ENCODE measurements around the gene NOL4L.
A peak's percentile ranks its signal among the peaks of the same experiment; 100 is the strongest.

Gene NOL4L

GRCh38 chr20:32559753-32560380 lies 25.3 kb downstream of the NOL4L start:
- Mint-ChIP-seq H3K4me3 (no peak overlapping the region), H3K27ac (no peak overlapping the region), H3K4me1 (peaks cover 46% of the 10 kb centered on the region), H3K36me3 (ENCODE audit: low read depth) (peaks cover 16% of the 10 kb centered on the region), H3K9me3 (no peaks in the 10 kb centered on the region), H3K27me3 (ENCODE audit: low read depth, poor library complexity) (no peaks in the 10 kb centered on the region)
- TF ChIP-seq CTCF (IDR thresholded peaks at IDR 0.05): no peak
- DNase-seq: no peak

DNA sequence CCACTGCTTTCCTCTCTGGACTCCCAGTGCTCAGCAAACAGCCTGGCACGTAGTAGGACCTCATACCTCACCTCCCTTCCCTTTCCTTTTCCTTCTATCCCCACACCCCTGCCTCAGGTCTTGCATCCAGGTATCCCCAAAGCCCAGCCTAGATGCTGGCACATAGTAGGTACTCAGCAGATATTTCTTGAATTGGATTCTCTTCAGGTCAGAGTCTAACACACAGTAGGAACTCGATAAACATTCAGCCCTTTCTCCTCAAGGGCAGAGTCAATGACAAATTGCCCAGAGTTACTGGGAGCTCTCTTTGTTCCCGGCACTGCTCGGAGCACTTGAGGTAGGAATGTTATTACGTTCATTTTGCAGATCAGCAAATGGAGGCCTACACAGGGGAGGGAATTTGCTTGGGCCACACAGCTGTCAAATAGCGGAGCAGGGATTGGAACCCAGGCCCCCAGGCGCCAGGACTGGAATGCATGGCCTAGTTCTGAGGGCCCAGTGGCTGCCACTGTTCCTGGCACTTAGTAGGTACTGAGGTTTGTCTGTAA lies 25.9 kb downstream of the NOL4L start:
- Mint-ChIP-seq H3K27ac (peak overlapping the region; percentile 59), H3K27me3 (ENCODE audit: low read depth, poor library complexity) (no peaks in the 10 kb centered on the region), H3K4me3 (no peak overlapping the region), H3K36me3 (ENCODE audit: low read depth) (peaks cover 16% of the 10 kb centered on the region), H3K9me3 (no peaks in the 10 kb centered on the region), H3K4me1 (peaks cover 46% of the 10 kb centered on the region)
- TF ChIP-seq CTCF (IDR thresholded peaks at IDR 0.05): no peak
- DNase-seq: no peak

- H3K4me3 Mint-ChIP-seq: no peak overlapping the region
- no peaks in the 10 kb centered on the region for H3K9me3 Mint-ChIP-seq
- H3K36me3 Mint-ChIP-seq (ENCODE audit: low read depth): peaks cover 16% of the 10 kb centered on the region
Measured at GRCh38 chr20:32558526-32558925, 26.6 kb downstream of the NOL4L start.

GRCh38 chr20:32557319-32557718 lies 27.8 kb downstream of the NOL4L start:
- no peaks in the 10 kb centered on the region for H3K27me3 Mint-ChIP-seq (ENCODE audit: low read depth, poor library complexity)

More at GRCh38 chr20:32558526-32558925, 26.6 kb downstream of the NOL4L start:
- DNase-seq: peak; percentile 50
- Mint-ChIP-seq H3K27ac (peak overlapping the region; percentile 82), H3K27me3 (ENCODE audit: low read depth, poor library complexity) (no peaks in the 10 kb centered on the region), H3K4me1 (peaks cover 46% of the 10 kb centered on the region)
- TF ChIP-seq CTCF (IDR thresholded peaks at IDR 0.05): no peak

DNA sequence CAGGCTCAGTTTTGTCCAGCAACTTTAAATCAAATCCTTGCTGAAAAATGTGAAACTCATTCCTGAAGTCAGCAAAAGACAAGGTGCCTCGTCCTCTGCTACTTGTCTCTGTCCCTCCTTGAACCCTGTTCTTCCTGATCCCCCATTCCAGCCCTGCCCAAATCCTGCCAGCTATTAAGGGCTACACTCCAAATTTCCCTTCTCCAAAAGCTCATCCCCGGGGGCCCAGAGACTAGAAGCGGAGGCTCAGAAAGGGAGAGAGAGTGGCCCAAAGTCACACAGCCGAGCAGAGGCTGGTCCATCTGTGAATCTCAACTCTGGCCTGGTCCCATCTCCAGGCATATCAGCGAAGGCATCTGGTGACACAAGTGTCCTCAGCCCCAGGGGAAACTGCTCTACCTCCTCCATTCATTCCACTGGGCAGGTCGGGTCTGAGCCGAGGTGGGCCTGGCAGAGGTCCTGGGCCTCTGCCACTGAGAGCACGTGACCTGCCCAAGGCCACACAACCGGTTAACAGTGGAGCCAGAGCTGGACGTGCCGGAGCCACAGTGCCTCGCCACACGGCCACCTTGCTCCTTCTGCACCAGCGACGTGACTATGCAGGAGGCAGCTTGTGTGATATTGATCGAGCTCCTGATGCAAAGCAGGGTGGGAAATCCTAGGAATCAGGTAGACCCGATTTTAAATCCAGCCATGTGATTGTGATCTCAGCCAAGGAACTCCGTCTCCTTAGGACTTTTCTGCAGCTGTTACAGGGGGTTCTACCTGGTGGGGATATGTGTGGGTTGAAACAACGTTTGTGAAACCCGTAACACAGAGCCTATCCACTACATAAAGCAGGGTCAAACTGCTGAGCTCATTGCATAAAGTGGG lies 28.6 kb downstream of the NOL4L start:
- H3K4me3 Mint-ChIP-seq: no peak overlapping the region
- peaks cover 16% of the 10 kb centered on the region for H3K36me3 Mint-ChIP-seq (ENCODE audit: low read depth)

More at GRCh38 chr20:32557319-32557718, 27.8 kb downstream of the NOL4L start:
- Mint-ChIP-seq H3K4me1 (peaks cover 41% of the 10 kb centered on the region), H3K4me3 (no peak overlapping the region), H3K36me3 (ENCODE audit: low read depth) (peaks cover 16% of the 10 kb centered on the region), H3K27ac (no peak overlapping the region), H3K9me3 (no peaks in the 10 kb centered on the region)
- no peak for TF ChIP-seq CTCF (IDR thresholded peaks at IDR 0.05)
- no peak for DNase-seq

More for the DNA sequence above, 28.6 kb downstream of the NOL4L start:
- no peak for TF ChIP-seq CTCF (IDR thresholded peaks at IDR 0.05)
- no peak overlapping the region for H3K27ac Mint-ChIP-seq
- H3K9me3 Mint-ChIP-seq: no peaks in the 10 kb centered on the region
- H3K4me1 Mint-ChIP-seq: peaks cover 33% of the 10 kb centered on the region
- DNase-seq: no peak
- H3K27me3 Mint-ChIP-seq (ENCODE audit: low read depth, poor library complexity): no peaks in the 10 kb centered on the region

Data from nephron progenitor cell (in vitro differentiated cells).